Measurements from ENCODE around the gene RAB9A. TPM values are rescaled to one million over a fixed set of nuclear protein-coding genes. Genes with fewer than 3 reads are reported as not detected.

Gene RAB9A
- polyA plus RNA-seq, 3 donors = 17.9 to 38.1 (median 30.8) TPM

DNA sequence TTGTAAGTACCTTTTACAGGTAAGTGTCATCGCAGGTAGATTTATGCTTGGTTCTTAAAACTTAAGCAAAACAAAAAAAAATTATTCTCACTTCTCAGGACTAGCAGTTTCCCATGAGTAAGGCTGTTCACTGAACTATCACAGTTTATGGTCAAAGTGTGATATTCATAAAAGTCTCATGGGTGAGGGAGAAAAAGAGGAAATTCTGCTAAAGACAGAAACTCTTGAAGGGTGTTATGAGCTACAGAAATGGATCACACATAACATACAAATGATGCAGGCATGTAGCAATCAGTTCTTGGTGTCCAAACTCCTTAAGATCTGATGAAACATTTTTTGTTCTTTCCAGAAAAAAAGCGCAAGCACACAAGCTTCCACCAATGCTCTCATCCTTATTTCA, 8.5 kb downstream of the RAB9A start:
- Histone ChIP-seq H3K4me1 (ENCODE audit: control insufficient read depth in 1 of 2, insufficient read depth in 2 of 2, low read length in 2 of 2) (peaks cover 76 to 78% of the 10 kb centered on the region in 2 donors), H3K9ac (ENCODE audit: insufficient read depth, low read length, poor library complexity, severe bottlenecking) (no peak overlapping the region), H3K27me3 (ENCODE audit: control insufficient read depth in 2 of 2, insufficient read depth in 2 of 2, low read length in 2 of 2) (peaks cover 0 to 2% of the 10 kb centered on the region in 2 donors), H3K9me3 (replicated peaks in 1 of 2; ENCODE audit: control insufficient read depth in 1 of 2, insufficient read depth in 1 of 2, low read length in 2 of 2) (no peaks in the 10 kb centered on the region), H3K4me2 (replicated peaks; ENCODE audit: extremely low read depth, low read length, poor library complexity, severe bottlenecking) (no peak overlapping the region), H4K20me1 (ENCODE audit: insufficient read depth, low read length) (peaks cover 89% of the 10 kb centered on the region), H3K4me3 (replicated peaks in 1 of 3; ENCODE audit: low read depth in 2 of 3, low read length in 3 of 3) (no peak overlapping the region), H2AFZ (ENCODE audit: insufficient read depth, low read depth, low read length, poor library complexity, severe bottlenecking) (no peak overlapping the region), H3K36me3 (replicated peaks in 1 of 2; ENCODE audit: control insufficient read depth in 1 of 2, insufficient read depth in 2 of 2, low read length in 2 of 2) (no peaks in the 10 kb centered on the region), H3K79me2 (ENCODE audit: insufficient read depth, low read length) (peaks cover 99% of the 10 kb centered on the region), H3K27ac (ENCODE audit: low read depth in 1 of 2, low read length in 2 of 2) (peak overlapping the region in 1 of 2 donors; percentile 63)
- WGBS (ENCODE audit: insufficient coverage) = no CpG with 5 or more reads among the region's 2 CpGs
- DNase-seq = peak; percentile 53 to 80 (median 66)
- H3K36me3 Mint-ChIP-seq = peaks cover 0 to 3% of the 10 kb centered on the region in 2 donors
- H3K4me1 Mint-ChIP-seq = peaks cover 75% of the 10 kb centered on the region
- H3K27me3 Mint-ChIP-seq (ENCODE audit: low read depth in 3 of 3) = peaks cover 0 to 9% (median 1%) of the 10 kb centered on the region in 3 donors
- H3K27ac Mint-ChIP-seq = peak overlapping the region; percentile 65 to 87 (median 82)
- H3K9me3 Mint-ChIP-seq = peaks cover 0 to 1% (median 0%) of the 10 kb centered on the region in 7 donors
- no peak overlapping the region for H3K4me3 Mint-ChIP-seq
- intact Hi-C loops (cut with micrococcal nuclease) = loop anchor here (5.0 to 10.0 kb wide), 2 partner anchors 35 to 1177 kb away; partner anchors contain the start of genes FANCB (in 1 of the 2), MOSPD2 (in 1 of the 2), OFD1 (in 1 of the 2) and TRAPPC2 (in 1 of the 2)
- no peak for TF ChIP-seq CTCF (IDR thresholded peaks at IDR 0.05)

DNA sequence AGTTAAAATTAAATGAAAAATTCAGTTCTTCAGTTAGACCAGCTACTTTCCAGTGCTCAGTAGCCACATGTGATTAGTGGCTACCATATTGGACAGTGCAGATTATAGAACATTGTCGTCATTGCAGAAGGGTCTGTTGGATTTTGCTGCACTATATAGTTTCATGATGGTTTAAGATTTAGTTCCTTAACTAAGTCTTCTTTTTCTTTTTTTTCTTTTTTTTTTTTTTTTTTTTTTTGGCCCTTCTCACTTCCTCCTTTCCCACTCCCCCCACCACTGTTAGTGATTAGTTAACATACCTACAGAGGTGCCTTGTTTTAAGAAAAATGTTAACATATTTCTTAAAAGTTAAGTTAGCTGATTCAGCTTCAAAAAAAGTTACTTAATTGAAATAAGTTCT, 9.0 kb downstream of the RAB9A start:
- Mint-ChIP-seq H3K27ac (peak overlapping the region; percentile 36 to 87 (median 79)), H3K36me3 (peaks cover 0 to 3% of the 10 kb centered on the region in 2 donors), H3K27me3 (ENCODE audit: low read depth in 3 of 3) (peaks cover 0 to 9% (median 1%) of the 10 kb centered on the region in 3 donors), H3K4me3 (no peak overlapping the region), H3K9me3 (peaks cover 0 to 1% (median 0%) of the 10 kb centered on the region in 7 donors), H3K4me1 (peaks cover 74% of the 10 kb centered on the region)
- H2AFZ ChIP-seq (ENCODE audit: insufficient read depth, low read depth, low read length, poor library complexity, severe bottlenecking) = no peak overlapping the region
- H3K4me1 ChIP-seq (ENCODE audit: control insufficient read depth in 1 of 2, insufficient read depth in 2 of 2, low read length in 2 of 2) = peaks cover 71 to 73% of the 10 kb centered on the region in 2 donors
- no peak overlapping the region for H3K9ac ChIP-seq (ENCODE audit: insufficient read depth, low read length, poor library complexity, severe bottlenecking)
- WGBS (ENCODE audit: insufficient coverage) = no CpG with 5 or more reads among the region's 1 CpG
- no peak overlapping the region for H3K4me3 ChIP-seq (replicated peaks in 1 of 3; ENCODE audit: low read depth in 2 of 3, low read length in 3 of 3)
- H4K20me1 ChIP-seq (ENCODE audit: insufficient read depth, low read length) = peaks cover 90% of the 10 kb centered on the region
- no peak overlapping the region for H3K4me2 ChIP-seq (replicated peaks; ENCODE audit: extremely low read depth, low read length, poor library complexity, severe bottlenecking)
- no peaks in the 10 kb centered on the region for H3K9me3 ChIP-seq (replicated peaks in 1 of 2; ENCODE audit: control insufficient read depth in 1 of 2, insufficient read depth in 1 of 2, low read length in 2 of 2)
- intact Hi-C loops (cut with micrococcal nuclease) = loop anchor here (5.0 to 10.0 kb wide), 2 partner anchors 34 to 1177 kb away; partner anchors contain the start of genes FANCB (in 1 of the 2), MOSPD2 (in 1 of the 2), OFD1 (in 1 of the 2) and TRAPPC2 (in 1 of the 2)
- no peak for TF ChIP-seq CTCF (IDR thresholded peaks at IDR 0.05)
- peaks cover 0 to 2% of the 10 kb centered on the region in 2 donors for H3K27me3 ChIP-seq (ENCODE audit: control insufficient read depth in 2 of 2, insufficient read depth in 2 of 2, low read length in 2 of 2)
- no peaks in the 10 kb centered on the region for H3K36me3 ChIP-seq (replicated peaks in 1 of 2; ENCODE audit: control insufficient read depth in 1 of 2, insufficient read depth in 2 of 2, low read length in 2 of 2)
- peaks cover 99% of the 10 kb centered on the region for H3K79me2 ChIP-seq (ENCODE audit: insufficient read depth, low read length)
- H3K27ac ChIP-seq (ENCODE audit: low read depth in 1 of 2, low read length in 2 of 2) = peak overlapping the region in 1 of 2 donors; percentile 63
- DNase-seq = peak in 1 of 3 donors; percentile 7

Data from CD14-positive monocyte (primary cell).